Sigmoid colon (tissue), 7 donors: ENCODE results near the gene STAMBP. TPM values are rescaled to one million over a fixed set of nuclear protein-coding genes. Genes with fewer than 3 reads are reported as not detected.

Experiments used
- DNase-seq: peaks from one replicate; pipeline ENCODE4 v3.0.0-alpha.2; 2019
- H3K27ac ChIP-seq, 4 donors: fragments of 200-600 bp; sonication (generic); one replicate each; pipeline ENCODE4 v1.5.1; 2016 to 2019; ENCODE audit warnings: mild to moderate bottlenecking in 1 of 4
- H3K27me3 ChIP-seq, 3 donors: fragments of 200-600 bp; sonication (generic); one replicate each; pipeline ENCODE4 v1.5.1; 2019; ENCODE audit warnings: mild to moderate bottlenecking in 1 of 3
- H3K36me3 ChIP-seq, 4 donors: fragments of 200-600 bp; sonication (generic); one replicate each; pipeline ENCODE4 v1.5.1; 2016 to 2019
- H3K4me1 ChIP-seq, 4 donors: fragments of 200-600 bp; sonication (generic); one replicate each; pipeline ENCODE4 v1.5.1; 2017 to 2019
- H3K4me3 ChIP-seq, 4 donors: fragments of 200-600 bp; sonication (generic); one replicate each; pipeline ENCODE4 v1.5.1; 2017 to 2019; ENCODE audit warnings: mild to moderate bottlenecking in 2 of 4, moderate library complexity in 1 of 4
- H3K9me3 ChIP-seq, 4 donors: fragments of 200-600 bp in 3 of 4; sonication (generic) in 3 of 4; one replicate each; pipeline versions ENCODE4 v1.5.1 to v1.6.1; 2013 to 2019
- CTCF ChIP-seq, 4 experiments: fragments of 450-650 bp in 3 of 4; fragments of 200-600 bp in 1 of 4; IDR thresholded peaks; one replicate each; pipeline ENCODE4 v1.5.1; 2016 to 2019; ENCODE audit warnings: antibody characterized with exemption in 4 of 4, mild to moderate bottlenecking in 3 of 4, moderate library complexity in 2 of 4
- EP300 ChIP-seq, 4 donors: sonication (generic); formaldehyde crosslinking; IDR thresholded peaks; one replicate each; pipeline ENCODE4 v1.6.1; 2017; ENCODE audit warnings: antibody characterized with exemption in 4 of 4
- POLR2A ChIP-seq, 2 donors: fragments of 450-650 bp; IDR thresholded peaks; one replicate each; pipeline ENCODE4 v1.6.1; 2016; ENCODE audit warnings: antibody characterized with exemption in 2 of 2, mild to moderate bottlenecking in 2 of 2, moderate library complexity in 2 of 2
- POLR2AphosphoS5 ChIP-seq, 4 donors: sonication (generic); formaldehyde crosslinking; IDR thresholded peaks; one replicate each; pipeline ENCODE4 v1.6.1; 2017; ENCODE audit warnings: antibody characterized with exemption in 4 of 4
- WGBS, 2 donors: extraction: QIAGEN DNeasy Blood & Tissue Kit; methylation state at CpG; one replicate each; pipeline ENCODE4 v1.1.7; 2013; 5-methylcytosine and 5-hydroxymethylcytosine counted together
- intact Hi-C: fragments of 100-400 bp; cut with DNase I; formaldehyde crosslinking; loops from one replicate; pipeline ENCODE4 v1.15.1; 2023
- polyA plus RNA-seq, 3 donors: library from polyadenylated mRNA; stranded (reverse); fragments of 200-250 nt; gene quantifications; one replicate each; pipeline ENCODE4 v1.2.3, GENCODE V29; 2013
- total RNA-seq, 4 donors: library from RNA; depleted of rRNA; stranded (reverse); fragments of >200 nt; gene quantifications; one replicate each; pipeline ENCODE4 v1.1.0, GENCODE V29; 2016
- donor health status: healthy with polysubstance abuse.
- donor health status: Bipolar disorder and iron deficiency.
- donor health status: healthy.

The STAMBP gene
- total and polyA plus RNA-seq, 7 donors, result 23.5 to 55.3 (median 37.0) TPM

- Histone ChIP-seq H3K4me1 (no peaks in the 10 kb centered on the region), H3K9me3 (no peaks in the 10 kb centered on the region), H3K27me3 (no peaks in the 10 kb centered on the region), H3K36me3 (peaks cover 47 to 74% (median 63%) of the 10 kb centered on the region in 4 donors), H3K27ac (peak overlapping the region; percentile 41 to 99 (median 82)), H3K4me3 (no peak overlapping the region)
- DNase-seq, result no peak
- WGBS, 2 donors, result 47 to 98% methylated on average over 2 of the region's 2 CpGs
- intact Hi-C loops, result loop anchor here (5.0 kb wide), 1 partner anchor 85 kb away; no protein-coding TSS in a partner anchor
- TF ChIP-seq POLR2A (IDR thresholded peaks at IDR 0.05) (no peak), EP300 (IDR thresholded peaks at IDR 0.05) (no peak), POLR2AphosphoS5 (IDR thresholded peaks at IDR 0.05) (peak; percentile 65 to 80 (median 70)), CTCF (IDR thresholded peaks at IDR 0.05) (no peak)
Observed at GRCh38 chr2:73917296-73917695, 88.5 kb downstream of the STAMBP start.

GRCh38 chr2:73917696-73918207 lies 89.0 kb downstream of the STAMBP start:
- Histone ChIP-seq H3K4me3 (no peak overlapping the region), H3K27me3 (no peaks in the 10 kb centered on the region), H3K27ac (peak overlapping the region; percentile 41 to 99 (median 82)), H3K9me3 (no peaks in the 10 kb centered on the region), H3K36me3 (peaks cover 43 to 69% (median 61%) of the 10 kb centered on the region in 4 donors), H3K4me1 (no peaks in the 10 kb centered on the region)
- TF ChIP-seq POLR2A (IDR thresholded peaks at IDR 0.05) (no peak), POLR2AphosphoS5 (IDR thresholded peaks at IDR 0.05) (peak; percentile 75 to 92 (median 90))
- intact Hi-C loops, result loop anchor here (5.0 kb wide), 1 partner anchor 85 kb away; no protein-coding TSS in a partner anchor
- no peak for DNase-seq
- 83 to 86% methylated on average over 4 of the region's 4 CpGs for WGBS, 2 donors

DNA sequence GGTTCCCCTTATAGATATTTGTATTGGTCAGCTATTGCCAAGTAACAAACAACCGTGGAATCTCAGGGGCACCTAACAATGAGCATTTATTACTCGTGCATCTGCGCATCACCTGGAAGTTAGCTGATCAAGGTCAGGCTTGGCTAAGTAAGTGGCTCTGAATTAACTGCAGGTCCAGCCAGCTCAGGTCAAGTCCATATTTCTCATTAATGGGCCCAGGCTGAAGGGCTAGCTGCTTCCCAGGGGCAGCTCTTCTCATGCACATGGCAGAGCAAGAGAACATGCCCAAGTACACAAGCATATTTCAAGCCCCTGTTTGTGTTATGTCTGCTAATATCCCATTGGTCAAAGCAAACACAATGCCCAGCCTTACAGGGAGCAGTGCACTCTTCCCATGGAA lies 90.1 kb downstream of the STAMBP start:
- 94 to 95% methylated on average over 3 of the region's 3 CpGs for WGBS, 2 donors
- Histone ChIP-seq H3K4me1 (no peaks in the 10 kb centered on the region), H3K4me3 (no peak overlapping the region), H3K9me3 (no peaks in the 10 kb centered on the region), H3K27me3 (no peaks in the 10 kb centered on the region), H3K27ac (peak overlapping the region in 3 of 4 donors; percentile 66 to 99 (median 97)), H3K36me3 (peaks cover 33 to 60% (median 53%) of the 10 kb centered on the region in 4 donors)
- intact Hi-C loops, result loop anchor here (5.0 kb wide), 1 partner anchor 87 kb away; no protein-coding TSS in a partner anchor
- DNase-seq, result peak; percentile 64
- TF ChIP-seq POLR2AphosphoS5 (IDR thresholded peaks at IDR 0.05) (peak; percentile 87 to 94 (median 92)), POLR2A (IDR thresholded peaks at IDR 0.05) (no peak)

GRCh38 chr2:73919596-73920228 lies 91.0 kb downstream of the STAMBP start:
- DNase-seq, result peak; percentile 26
- Histone ChIP-seq H3K36me3 (peaks cover 25 to 52% (median 44%) of the 10 kb centered on the region in 4 donors), H3K4me3 (no peak overlapping the region), H3K4me1 (no peaks in the 10 kb centered on the region), H3K27me3 (no peaks in the 10 kb centered on the region), H3K27ac (peak overlapping the region; percentile 26 to 99 (median 82)), H3K9me3 (no peaks in the 10 kb centered on the region)
- 91 to 95% methylated on average over 7 of the region's 7 CpGs for WGBS, 2 donors
- intact Hi-C loops, result loop anchor here (5.0 to 10.0 kb wide), 2 partner anchors 87 to 555 kb away; partner anchors contain the start of gene MRPL53
- TF ChIP-seq POLR2AphosphoS5 (IDR thresholded peaks at IDR 0.05) (peak; percentile 84 to 98 (median 93)), POLR2A (IDR thresholded peaks at IDR 0.05) (no peak), CTCF (IDR thresholded peaks at IDR 0.05) (no peak), EP300 (IDR thresholded peaks at IDR 0.05) (no peak)

- Histone ChIP-seq H3K27me3 (no peaks in the 10 kb centered on the region), H3K36me3 (peaks cover 14 to 40% (median 33%) of the 10 kb centered on the region in 4 donors), H3K27ac (peak overlapping the region; percentile 55 to 99 (median 83)), H3K4me3 (no peak overlapping the region), H3K4me1 (peaks cover 0 to 2% (median 0%) of the 10 kb centered on the region in 4 donors), H3K9me3 (no peaks in the 10 kb centered on the region)
- TF ChIP-seq CTCF (IDR thresholded peaks at IDR 0.05) (peak; percentile 12 to 42 (median 30)), EP300 (IDR thresholded peaks at IDR 0.05) (no peak), POLR2AphosphoS5 (IDR thresholded peaks at IDR 0.05) (peak in 3 of 4 donors; percentile 10 to 94 (median 93))
- intact Hi-C loops, result loop anchor here (10.0 kb wide), 1 partner anchor 554 kb away; the partner anchor contains the start of gene MRPL53
- DNase-seq, result peak; percentile 89
- WGBS, 2 donors, result 66 to 82% methylated on average over 12 of the region's 12 CpGs
Observed at GRCh38 chr2:73920577-73921545, 92.1 kb downstream of the STAMBP start.
